Upper lobe of left lung (tissue), 6 donors: ENCODE measurements around the gene BTRC. TPM values are rescaled to one million over a fixed set of nuclear protein-coding genes. Genes with fewer than 3 reads are reported as not detected.
"Not testable (repeated sequence)": the region's sequence is repeated elsewhere in the genome, so short reads cannot be mapped to it uniquely, and the experiment has no call there.

ENCODE experiments used
- ATAC-seq, 2 donors: fragments of 200-7000 bp; cut with Tn5 transposase; one replicate each; pipeline ENCODE4 v1.9.1; 2022; ENCODE audit warnings: mild to moderate bottlenecking in 2 of 2, moderate library complexity in 2 of 2; ENCODE audit not compliant: low FRiP score in 2 of 2
- DNase-seq, 2 donors: peaks; one replicate each; pipeline ENCODE4 v3.0.0-alpha.2; 2019 to 2020
- H3K27ac ChIP-seq, 4 donors: fragments of 200-600 bp; sonication (generic); one replicate each; pipeline ENCODE4 v1.5.1; 2016 to 2019
- H3K27me3 ChIP-seq, 4 donors: fragments of 200-600 bp; sonication (generic); one replicate each; pipeline ENCODE4 v1.5.1; 2017 to 2019
- H3K36me3 ChIP-seq, 4 donors: fragments of 200-600 bp; sonication (generic); one replicate each; pipeline ENCODE4 v1.5.1; 2016 to 2019
- H3K4me1 ChIP-seq, 4 donors: fragments of 200-600 bp; sonication (generic); one replicate each; pipeline ENCODE4 v1.5.1; 2018 to 2019
- H3K4me3 ChIP-seq, 4 donors: fragments of 200-600 bp; sonication (generic); one replicate each; pipeline ENCODE4 v1.5.1; 2017 to 2019; ENCODE audit warnings: mild to moderate bottlenecking in 2 of 4, moderate library complexity in 1 of 4
- H3K9me3 ChIP-seq, 4 donors: fragments of 200-600 bp; sonication (generic); one replicate each; pipeline ENCODE4 v1.5.1; 2018 to 2019
- EP300 ChIP-seq, 4 donors: sonication (generic); formaldehyde crosslinking; IDR thresholded peaks; one replicate each; pipeline ENCODE4 v1.5.1; 2017; ENCODE audit warnings: antibody characterized with exemption in 4 of 4, control low read depth in 2 of 4
- POLR2A ChIP-seq, 4 donors: fragments of 450-650 bp; IDR thresholded peaks; one replicate each; pipeline ENCODE4 v1.5.1; 2016 to 2017; ENCODE audit warnings: antibody characterized with exemption in 4 of 4, mild to moderate bottlenecking in 2 of 4
- POLR2AphosphoS5 ChIP-seq, 2 donors: sonication (generic); formaldehyde crosslinking; IDR thresholded peaks; one replicate each; pipeline ENCODE4 v1.5.1; 2017; ENCODE audit warnings: antibody characterized with exemption in 2 of 2
- WGBS, 2 donors: methylation state at CpG; one replicate each; pipeline ENCODE4 v1.1.5; 2017 to 2018; 5-methylcytosine and 5-hydroxymethylcytosine counted together
- total RNA-seq, 6 donors: library from RNA; depleted of rRNA in 4 of 6; stranded (reverse); fragments of >200 nt in 4 of 6; gene quantifications; one replicate each; pipeline versions ENCODE4 v1.1.0 to v1.2.1, GENCODE V29; 2016 to 2021
- TF ChIP-seq, protein P1 (sequence below), 6 experiments: fragments of 450-650 bp in 4 of 6; fragments of 200-600 bp in 2 of 6; sonication (generic) in 2 of 6; IDR thresholded peaks; one replicate each; pipeline ENCODE4 v1.5.1; 2016 to 2019; ENCODE audit warnings: antibody characterized with exemption in 6 of 6
- donor health status: DM: no; HTN: no; CAD: no; lungs with moderate emphysema.
- donor health status: DM: no; HTN: yes; CAD: no; lungs with severe emphysema.

BTRC gene
- total RNA-seq, 6 donors from 2014 or later, result 8.5 to 21.0 (median 11.6) TPM

DNA sequence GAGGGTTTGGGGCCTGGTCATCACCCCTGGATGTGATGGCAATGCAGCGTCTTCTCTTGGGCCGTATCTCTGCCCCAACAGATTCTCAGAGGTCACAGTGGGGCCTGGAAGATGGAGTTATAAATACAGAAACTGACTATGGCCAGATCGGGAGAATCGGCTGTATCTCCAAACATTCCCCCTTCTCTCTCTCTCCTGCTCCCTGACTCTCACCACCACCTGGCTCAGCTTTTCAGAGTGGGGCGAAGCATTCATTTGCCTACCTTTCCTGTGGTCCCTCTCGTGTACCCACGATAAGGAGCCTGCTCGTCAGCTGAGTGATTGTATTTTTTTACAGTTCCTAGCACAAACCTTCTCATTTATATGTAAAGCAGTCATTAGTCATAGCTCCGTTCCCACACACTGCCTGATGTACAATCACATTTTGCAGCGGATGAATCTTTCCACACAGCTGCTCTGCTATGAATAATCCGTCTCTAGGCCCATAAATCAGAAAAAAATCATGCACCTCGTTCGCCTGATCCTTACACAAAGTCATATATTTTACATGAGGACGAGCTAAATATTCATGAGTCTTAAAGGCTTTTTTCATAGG lies 23.2 kb upstream of the BTRC start:
- DNase-seq (no peak), ATAC-seq (no peak)
- Histone ChIP-seq H3K27ac (no peak overlapping the region), H3K9me3 (no peaks in the 10 kb centered on the region), H3K36me3 (no peaks in the 10 kb centered on the region), H3K27me3 (no peaks in the 10 kb centered on the region), H3K4me3 (no peak overlapping the region), H3K4me1 (no peaks in the 10 kb centered on the region)
- WGBS, 2 donors, result 81 to 83% methylated on average over 14 of the region's 14 CpGs
- TF ChIP-seq EP300 (IDR thresholded peaks at IDR 0.05) (no peak), POLR2A (IDR thresholded peaks at IDR 0.05) (no peak), POLR2AphosphoS5 (IDR thresholded peaks at IDR 0.05) (no peak)
- TF ChIP-seq, protein P1, sequence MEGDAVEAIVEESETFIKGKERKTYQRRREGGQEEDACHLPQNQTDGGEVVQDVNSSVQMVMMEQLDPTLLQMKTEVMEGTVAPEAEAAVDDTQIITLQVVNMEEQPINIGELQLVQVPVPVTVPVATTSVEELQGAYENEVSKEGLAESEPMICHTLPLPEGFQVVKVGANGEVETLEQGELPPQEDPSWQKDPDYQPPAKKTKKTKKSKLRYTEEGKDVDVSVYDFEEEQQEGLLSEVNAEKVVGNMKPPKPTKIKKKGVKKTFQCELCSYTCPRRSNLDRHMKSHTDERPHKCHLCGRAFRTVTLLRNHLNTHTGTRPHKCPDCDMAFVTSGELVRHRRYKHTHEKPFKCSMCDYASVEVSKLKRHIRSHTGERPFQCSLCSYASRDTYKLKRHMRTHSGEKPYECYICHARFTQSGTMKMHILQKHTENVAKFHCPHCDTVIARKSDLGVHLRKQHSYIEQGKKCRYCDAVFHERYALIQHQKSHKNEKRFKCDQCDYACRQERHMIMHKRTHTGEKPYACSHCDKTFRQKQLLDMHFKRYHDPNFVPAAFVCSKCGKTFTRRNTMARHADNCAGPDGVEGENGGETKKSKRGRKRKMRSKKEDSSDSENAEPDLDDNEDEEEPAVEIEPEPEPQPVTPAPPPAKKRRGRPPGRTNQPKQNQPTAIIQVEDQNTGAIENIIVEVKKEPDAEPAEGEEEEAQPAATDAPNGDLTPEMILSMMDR (IDR thresholded peaks at IDR 0.05), result no peak

DNA sequence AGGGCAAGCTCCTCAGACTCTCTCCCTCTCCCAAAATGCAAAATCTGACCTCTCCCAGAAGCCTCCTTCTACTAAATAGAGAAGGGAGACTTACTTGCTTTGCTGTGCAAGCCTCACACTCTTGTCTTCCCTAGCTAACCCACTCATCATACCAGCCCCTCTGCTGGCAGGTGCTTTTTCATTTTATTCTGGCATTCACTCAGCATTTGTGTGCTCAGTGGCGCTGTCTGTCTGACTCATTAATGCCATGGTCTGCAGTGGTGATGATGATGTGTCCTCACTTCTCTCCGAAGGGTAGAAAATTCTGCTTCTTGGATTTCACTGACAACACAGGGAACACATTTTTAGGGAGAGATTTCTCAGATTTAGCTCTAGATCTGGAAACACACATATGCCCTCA lies 22.0 kb upstream of the BTRC start:
- no peak for ATAC-seq
- TF ChIP-seq, protein P1 (IDR thresholded peaks at IDR 0.05), result no peak
- no peak for TF ChIP-seq POLR2A (IDR thresholded peaks at IDR 0.05)
- no peak for TF ChIP-seq POLR2AphosphoS5 (IDR thresholded peaks at IDR 0.05)
- TF ChIP-seq EP300 (IDR thresholded peaks at IDR 0.05), result no peak
- WGBS, 2 donors, result 76 to 81% methylated on average over 2 of the region's 2 CpGs

DNA sequence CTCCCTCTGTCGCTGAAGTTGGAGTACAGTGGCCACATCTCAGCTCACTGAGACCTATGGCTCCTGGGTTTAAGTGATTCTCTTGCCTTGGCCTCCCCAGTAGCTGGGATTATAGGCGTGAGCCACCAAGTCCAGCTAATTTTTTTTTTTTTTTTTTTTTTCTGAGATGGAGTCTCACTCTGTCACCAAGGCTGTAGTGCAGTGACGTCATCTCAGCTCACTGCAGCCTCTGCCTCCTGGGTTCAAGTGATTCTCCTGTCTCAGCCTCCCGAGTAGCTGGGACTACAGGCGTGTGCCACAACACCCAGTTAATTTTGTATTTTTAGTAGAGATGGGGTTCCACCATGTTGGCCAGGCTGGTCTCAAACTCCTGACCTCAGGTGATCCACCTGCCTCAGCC lies 19.7 kb upstream of the BTRC start:
- WGBS, 2 donors, result 78 to 91% methylated on average over 4 to 5 of the region's 5 CpGs

More for the DNA sequence above, 22.0 kb upstream of the BTRC start:
- DNase-seq, result no peak
- Histone ChIP-seq H3K36me3 (no peaks in the 10 kb centered on the region), H3K4me1 (no peaks in the 10 kb centered on the region), H3K4me3 (no peak overlapping the region), H3K27me3 (no peaks in the 10 kb centered on the region), H3K9me3 (no peaks in the 10 kb centered on the region), H3K27ac (no peak overlapping the region)

DNA sequence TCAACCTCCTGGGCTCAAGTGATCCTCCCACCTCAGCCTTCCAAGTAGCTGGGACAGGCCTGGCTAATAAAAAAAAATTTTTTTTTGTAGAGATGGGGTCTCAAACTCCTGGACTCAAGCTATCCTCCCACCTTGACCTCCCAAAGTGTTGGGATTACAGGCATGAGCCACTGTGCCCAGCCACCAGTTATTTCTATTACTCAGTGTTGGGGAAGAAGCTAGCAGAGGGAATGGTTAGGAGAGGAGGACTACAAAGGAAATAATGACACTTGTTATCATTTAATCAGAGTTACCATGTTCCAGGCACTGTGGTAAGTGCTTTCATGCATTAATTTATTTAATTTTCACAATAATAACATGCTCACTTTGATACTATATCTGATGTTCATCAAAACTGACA lies 17.6 kb upstream of the BTRC start:
- no peak for ATAC-seq
- Histone ChIP-seq H3K9me3 (no peaks in the 10 kb centered on the region), H3K27me3 (no peaks in the 10 kb centered on the region), H3K4me3 (no peak overlapping the region), H3K27ac (no peak overlapping the region), H3K4me1 (no peaks in the 10 kb centered on the region), H3K36me3 (no peaks in the 10 kb centered on the region)
- no peak for DNase-seq
- TF ChIP-seq EP300 (IDR thresholded peaks at IDR 0.05), result no peak
- TF ChIP-seq, protein P1 (IDR thresholded peaks at IDR 0.05), result no peak
- TF ChIP-seq POLR2AphosphoS5 (IDR thresholded peaks at IDR 0.05), result no peak
- no peak for TF ChIP-seq POLR2A (IDR thresholded peaks at IDR 0.05)

More for the DNA sequence above, 19.7 kb upstream of the BTRC start:
- H3K36me3 ChIP-seq, H3K4me3 ChIP-seq, DNase-seq, H3K27me3 ChIP-seq, H3K27ac ChIP-seq, H3K4me1 ChIP-seq, H3K9me3 ChIP-seq, ATAC-seq: not testable (repeated sequence)

DNA sequence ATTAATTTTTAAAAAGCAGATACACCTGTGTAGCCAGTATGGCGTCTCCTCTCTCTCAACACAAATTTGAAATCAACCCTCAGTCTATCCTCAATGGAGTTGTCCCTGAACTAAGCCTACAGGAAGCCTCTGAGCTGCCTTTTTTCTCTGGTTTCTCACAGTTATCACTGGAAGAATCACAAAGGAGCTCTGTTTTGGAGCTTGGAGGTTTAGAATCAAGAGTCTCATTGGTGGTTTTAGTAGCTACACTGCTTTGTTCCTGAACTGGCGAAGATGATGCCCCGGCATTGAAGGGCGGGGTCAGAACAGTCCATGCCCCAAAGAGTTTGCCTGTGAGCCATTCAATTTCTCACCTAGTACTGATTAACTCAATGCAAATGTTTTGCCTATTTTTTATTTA lies 16.1 kb upstream of the BTRC start:
- H3K9me3 ChIP-seq, result no peaks in the 10 kb centered on the region
- WGBS, 2 donors, result 91 to 94% methylated on average over 4 of the region's 4 CpGs

DNA sequence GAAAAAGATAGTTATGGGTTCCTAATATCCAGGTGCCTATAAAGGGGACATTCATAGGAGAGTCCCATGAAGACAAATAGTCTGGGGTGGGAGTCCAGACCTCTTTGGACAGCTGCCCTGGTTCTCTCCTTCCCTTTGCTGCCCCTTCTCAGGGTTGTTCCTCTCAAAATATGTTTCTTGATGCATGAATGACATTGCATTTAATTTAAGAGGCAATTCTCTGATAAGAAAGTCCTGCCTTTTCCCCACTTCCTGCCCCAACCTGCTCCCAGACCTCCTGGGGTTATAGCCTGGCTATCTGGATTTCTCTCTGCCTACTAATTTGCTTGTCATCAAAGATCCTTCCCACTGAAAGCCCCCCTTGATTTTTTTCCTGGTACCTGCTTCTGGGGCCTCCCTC lies 12.5 kb upstream of the BTRC start:
- Histone ChIP-seq H3K4me3 (no peak overlapping the region), H3K27ac (no peak overlapping the region), H3K27me3 (no peaks in the 10 kb centered on the region), H3K36me3 (no peaks in the 10 kb centered on the region), H3K9me3 (no peaks in the 10 kb centered on the region), H3K4me1 (no peaks in the 10 kb centered on the region)
- TF ChIP-seq POLR2A (IDR thresholded peaks at IDR 0.05) (no peak), EP300 (IDR thresholded peaks at IDR 0.05) (no peak), POLR2AphosphoS5 (IDR thresholded peaks at IDR 0.05) (no peak)
- TF ChIP-seq, protein P1 (IDR thresholded peaks at IDR 0.05), result no peak
- DNase-seq (no peak), ATAC-seq (no peak)

More for the DNA sequence above, 16.1 kb upstream of the BTRC start:
- Histone ChIP-seq H3K27ac (no peak overlapping the region), H3K36me3 (no peaks in the 10 kb centered on the region), H3K27me3 (no peaks in the 10 kb centered on the region), H3K4me3 (no peak overlapping the region), H3K4me1 (no peaks in the 10 kb centered on the region)
- DNase-seq (no peak), ATAC-seq (no peak)
- no peak for TF ChIP-seq POLR2A (IDR thresholded peaks at IDR 0.05)
- no peak for TF ChIP-seq EP300 (IDR thresholded peaks at IDR 0.05)
- TF ChIP-seq POLR2AphosphoS5 (IDR thresholded peaks at IDR 0.05), result no peak
